ENCODE results near the gene FGD2.

The FGD2 gene

DNA sequence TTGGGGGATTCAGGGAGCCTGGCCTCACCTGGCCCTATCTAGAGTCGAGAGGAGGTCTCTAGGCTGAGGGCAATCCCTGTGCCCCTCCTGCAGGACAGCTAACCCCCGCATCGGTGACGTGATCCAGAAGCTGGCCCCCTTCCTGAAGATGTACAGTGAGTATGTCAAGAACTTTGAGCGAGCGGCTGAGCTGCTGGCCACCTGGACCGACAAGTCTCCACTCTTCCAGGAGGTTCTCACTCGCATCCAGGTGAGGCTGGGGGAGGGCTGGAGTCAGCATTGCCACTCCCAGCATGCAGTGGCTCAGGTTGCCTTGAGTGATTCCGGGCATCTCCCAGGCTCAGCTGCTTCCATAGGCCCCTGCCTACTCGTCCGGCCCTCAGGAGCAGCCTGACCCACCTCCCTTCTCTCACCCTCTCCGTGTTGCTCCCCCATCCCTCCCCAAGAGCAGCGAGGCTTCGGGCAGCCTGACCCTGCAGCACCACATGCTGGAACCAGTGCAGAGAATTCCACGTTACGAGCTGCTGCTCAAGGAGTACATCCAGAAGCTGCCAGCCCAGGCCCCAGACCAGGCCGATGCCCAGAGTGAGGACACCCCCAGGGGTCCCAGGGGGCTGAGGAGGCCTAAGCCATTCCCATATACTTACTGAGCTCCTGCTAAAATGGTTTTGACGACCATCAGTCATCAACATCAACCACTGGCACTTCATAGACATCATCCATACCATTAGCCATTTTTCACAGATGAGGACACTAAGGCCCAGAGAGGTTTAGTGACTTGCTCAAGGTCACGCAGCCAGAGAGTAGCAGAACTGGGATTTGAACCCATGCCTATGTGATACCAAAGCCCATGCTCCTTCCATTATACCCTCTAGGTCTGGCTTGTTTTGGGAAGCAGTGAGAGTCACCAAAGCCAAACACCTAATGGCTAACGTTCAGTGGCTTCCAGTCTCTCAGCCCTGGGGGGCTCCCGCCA, 8.3 kb downstream of the FGD2 start:
- TF ChIP-seq POLR2A (IDR thresholded peaks at IDR 0.05; ENCODE audit: low read depth, low read length), result no peak
- no peak for FAIRE-seq
- no peak for DNase-seq (ENCODE audit: insufficient read length, low spot score)

DNA sequence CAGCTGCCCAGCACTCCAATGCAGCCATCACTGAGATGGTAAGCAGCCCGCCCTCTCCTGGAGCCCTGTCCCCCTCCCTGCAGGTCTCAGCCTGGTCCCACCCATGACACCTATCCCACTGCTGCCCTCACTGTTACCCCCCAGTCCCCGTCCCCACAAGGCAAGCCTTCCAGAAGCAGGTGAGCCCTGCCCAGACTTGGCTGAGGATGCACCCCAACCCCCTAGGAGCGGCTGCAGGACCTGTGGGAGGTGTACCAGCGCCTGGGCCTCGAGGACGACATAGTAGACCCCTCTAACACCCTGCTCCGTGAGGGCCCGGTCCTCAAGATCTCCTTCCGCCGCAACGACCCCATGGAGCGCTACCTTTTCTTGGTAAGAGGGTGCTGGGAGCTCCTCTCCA, 9.2 kb downstream of the FGD2 start:
- no peak for TF ChIP-seq POLR2A (IDR thresholded peaks at IDR 0.05; ENCODE audit: low read depth, low read length)
- DNase-seq (ENCODE audit: insufficient read length, low spot score), result no peak
- FAIRE-seq, result no peak

DNA sequence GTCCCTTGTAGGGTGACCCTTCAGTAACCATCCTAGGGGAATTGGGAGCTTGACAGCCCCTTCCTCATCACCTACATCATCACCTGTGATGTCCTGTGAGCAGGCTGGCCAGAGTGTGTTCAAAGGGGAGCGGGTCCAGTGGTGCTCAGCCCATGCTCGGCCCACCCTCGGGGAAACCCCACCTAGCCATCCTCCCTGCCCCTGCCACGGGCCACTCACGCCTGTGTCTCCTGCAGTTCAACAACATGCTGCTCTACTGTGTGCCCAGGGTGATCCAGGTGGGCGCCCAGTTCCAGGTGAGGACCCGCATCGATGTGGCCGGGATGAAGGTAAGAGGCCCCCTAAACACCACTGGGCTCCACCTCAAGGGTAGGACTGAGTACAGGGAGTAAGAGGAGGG, 10.1 kb downstream of the FGD2 start:
- FAIRE-seq (no peak), DNase-seq (ENCODE audit: insufficient read length, low spot score) (no peak)
- TF ChIP-seq POLR2A (IDR thresholded peaks at IDR 0.05; ENCODE audit: low read depth, low read length), result no peak

DNA sequence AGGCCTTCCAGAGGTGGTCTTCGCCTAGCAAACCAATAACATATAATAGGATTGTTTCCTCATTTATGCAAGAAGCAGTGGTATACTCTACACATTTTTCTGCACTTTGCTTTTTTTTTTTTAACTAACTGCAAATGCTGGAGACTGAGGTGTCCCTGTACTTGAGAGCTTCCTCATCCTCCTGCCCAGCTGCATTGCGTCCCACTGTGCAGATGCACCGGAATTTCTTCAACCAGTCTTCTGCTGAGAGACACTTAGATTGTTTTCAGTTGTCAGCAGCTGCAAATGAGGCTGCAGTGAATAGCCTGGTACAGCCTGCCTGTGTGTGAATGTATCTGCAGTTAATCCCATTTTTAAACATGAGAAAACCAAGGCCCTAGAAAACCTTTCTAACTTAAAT, 11.5 kb downstream of the FGD2 start:
- no peak for TF ChIP-seq POLR2A (IDR thresholded peaks at IDR 0.05; ENCODE audit: low read depth, low read length)
- DNase-seq (ENCODE audit: insufficient read length, low spot score) (no peak), FAIRE-seq (no peak)

DNA sequence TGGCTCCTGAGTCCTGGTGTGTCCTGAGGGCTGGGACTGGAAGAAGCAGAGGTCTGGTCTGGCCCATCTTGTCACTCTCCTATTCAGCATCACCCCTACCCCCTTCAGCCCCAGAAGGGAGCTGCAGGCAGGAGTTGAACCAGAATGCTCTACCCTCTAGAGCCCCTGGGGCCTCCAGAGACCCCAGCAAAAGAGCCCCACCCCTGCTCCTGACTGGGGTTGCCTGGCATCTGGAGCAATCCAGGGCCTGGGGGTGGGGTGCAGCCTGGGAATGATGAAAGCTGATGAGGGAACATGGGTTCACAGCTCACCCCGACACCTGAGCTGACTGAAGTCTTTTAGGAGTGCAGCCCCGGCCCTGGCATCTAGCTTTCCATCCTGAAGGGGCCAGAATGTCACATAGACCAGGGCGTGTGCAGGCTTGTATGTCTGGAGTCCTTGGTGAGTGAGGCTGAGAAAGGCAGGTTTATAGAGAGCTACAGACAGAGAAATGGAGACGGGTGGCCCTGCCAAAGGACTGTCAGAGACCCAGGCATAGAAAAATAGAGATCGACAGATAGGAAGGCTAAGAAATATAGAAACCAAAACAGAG, 12.2 kb downstream of the FGD2 start:
- DNase-seq (ENCODE audit: insufficient read length, low spot score), result no peak
- FAIRE-seq, result no peak
- TF ChIP-seq POLR2A (IDR thresholded peaks at IDR 0.05; ENCODE audit: low read depth, low read length), result no peak

DNA sequence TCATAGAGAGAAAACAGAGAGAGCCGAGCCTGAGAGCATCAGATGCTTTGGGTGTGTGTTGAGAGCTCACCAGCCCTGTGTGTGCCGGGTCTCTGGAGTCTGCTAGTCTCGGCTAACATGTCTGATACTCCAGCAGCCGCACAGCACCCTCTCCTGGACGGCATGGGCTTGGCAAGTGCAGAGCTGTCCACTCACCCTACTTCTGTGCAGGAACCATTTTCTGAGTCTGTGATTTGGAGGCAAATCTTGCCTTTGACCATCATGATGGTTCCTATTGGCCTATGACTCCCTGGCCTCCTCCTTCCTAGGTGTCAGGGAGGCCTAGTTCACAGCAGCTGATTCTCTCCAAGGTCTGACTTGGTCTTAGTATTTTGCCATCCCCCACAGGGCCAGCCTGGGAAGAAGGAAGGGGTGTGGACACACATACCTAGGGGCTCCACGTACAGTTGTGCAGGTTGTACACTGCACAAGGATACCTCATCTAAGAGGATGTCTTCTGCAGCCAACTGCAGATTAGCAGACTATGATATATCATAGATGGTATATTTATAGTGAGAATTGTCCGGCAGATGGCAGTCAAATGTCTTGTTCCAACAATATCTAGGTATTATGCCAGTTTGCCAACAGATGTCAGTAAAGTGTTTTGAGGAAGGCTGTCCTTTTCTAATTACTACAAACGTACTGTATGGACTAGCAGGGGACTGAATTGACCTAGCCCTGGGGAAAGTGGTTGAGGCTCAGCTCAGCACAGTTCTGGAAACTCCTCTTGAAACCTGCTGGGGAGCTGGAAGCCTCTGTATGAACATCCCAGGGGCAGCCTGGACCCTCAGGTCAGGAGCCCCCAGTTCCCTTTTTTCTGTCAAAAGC, 13.0 kb downstream of the FGD2 start:
- FAIRE-seq (peak; percentile 55), DNase-seq (ENCODE audit: insufficient read length, low spot score) (peak; percentile 88)
- TF ChIP-seq POLR2A (IDR thresholded peaks at IDR 0.05; ENCODE audit: low read depth, low read length), result no peak

DNA sequence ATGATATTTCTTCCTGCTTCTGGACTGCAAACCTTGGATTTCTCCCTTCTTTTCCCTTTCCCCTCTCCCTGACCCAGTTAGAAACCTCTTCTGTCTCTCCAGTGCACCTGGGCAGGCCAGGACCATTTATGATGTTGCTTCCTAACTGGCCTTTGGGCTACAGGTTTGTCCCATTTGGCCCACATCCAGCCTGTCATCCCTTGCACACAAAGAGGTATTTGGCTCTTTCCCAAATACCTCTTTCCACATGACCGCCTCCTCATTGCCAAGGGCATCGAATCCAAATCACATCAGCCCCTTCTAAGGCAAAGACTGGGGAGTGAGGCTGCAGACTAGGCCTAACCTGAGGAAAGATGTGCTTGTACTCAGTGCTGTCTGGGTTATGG, 13.6 kb downstream of the FGD2 start:
- no peak for FAIRE-seq
- no peak for DNase-seq (ENCODE audit: insufficient read length, low spot score)
- no peak for TF ChIP-seq POLR2A (IDR thresholded peaks at IDR 0.05; ENCODE audit: low read depth, low read length)

DNA sequence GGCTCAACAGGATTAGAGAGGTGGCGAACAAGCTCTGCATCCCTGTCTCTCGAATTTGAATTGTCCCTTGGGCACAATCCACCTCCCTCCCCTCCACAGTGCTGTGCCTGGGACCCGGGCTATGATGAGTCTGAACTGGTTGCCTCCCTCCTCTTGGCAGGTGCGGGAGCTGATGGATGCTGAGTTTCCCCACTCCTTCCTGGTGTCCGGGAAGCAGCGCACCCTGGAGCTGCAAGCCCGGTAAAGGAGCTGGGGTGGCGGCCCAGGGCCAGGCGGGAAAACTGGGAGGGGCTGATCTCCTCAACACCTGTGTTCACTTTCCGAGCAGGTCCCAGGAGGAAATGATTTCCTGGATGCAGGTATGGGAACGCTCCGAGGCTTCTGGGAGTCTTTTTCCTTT, 14.9 kb downstream of the FGD2 start:
- DNase-seq (ENCODE audit: insufficient read length, low spot score) (no peak), FAIRE-seq (no peak)
- TF ChIP-seq POLR2A (IDR thresholded peaks at IDR 0.05; ENCODE audit: low read depth, low read length), result no peak

DNA sequence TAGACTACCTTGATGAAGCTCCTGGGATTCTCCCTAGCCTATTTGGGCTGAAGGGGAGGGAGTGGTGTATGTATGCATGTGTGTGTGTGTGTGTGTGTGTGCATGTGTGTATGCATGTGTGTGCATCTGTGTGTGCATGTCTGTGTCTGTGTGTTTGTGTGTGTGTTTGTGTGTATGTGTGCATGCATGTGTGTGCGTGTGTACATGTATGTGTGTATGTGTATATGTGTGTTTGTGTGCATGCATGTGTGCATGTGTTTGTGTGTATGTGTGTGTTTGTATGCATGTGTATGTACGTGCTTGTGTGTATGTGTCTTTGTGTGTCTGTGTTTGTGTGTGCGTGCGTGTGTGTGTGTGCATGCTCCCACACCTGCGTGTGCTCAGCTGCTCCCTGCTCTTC, 15.4 kb downstream of the FGD2 start:
- FAIRE-seq, result no peak
- DNase-seq (ENCODE audit: insufficient read length, low spot score), result no peak
- no peak for TF ChIP-seq POLR2A (IDR thresholded peaks at IDR 0.05; ENCODE audit: low read depth, low read length)

DNA sequence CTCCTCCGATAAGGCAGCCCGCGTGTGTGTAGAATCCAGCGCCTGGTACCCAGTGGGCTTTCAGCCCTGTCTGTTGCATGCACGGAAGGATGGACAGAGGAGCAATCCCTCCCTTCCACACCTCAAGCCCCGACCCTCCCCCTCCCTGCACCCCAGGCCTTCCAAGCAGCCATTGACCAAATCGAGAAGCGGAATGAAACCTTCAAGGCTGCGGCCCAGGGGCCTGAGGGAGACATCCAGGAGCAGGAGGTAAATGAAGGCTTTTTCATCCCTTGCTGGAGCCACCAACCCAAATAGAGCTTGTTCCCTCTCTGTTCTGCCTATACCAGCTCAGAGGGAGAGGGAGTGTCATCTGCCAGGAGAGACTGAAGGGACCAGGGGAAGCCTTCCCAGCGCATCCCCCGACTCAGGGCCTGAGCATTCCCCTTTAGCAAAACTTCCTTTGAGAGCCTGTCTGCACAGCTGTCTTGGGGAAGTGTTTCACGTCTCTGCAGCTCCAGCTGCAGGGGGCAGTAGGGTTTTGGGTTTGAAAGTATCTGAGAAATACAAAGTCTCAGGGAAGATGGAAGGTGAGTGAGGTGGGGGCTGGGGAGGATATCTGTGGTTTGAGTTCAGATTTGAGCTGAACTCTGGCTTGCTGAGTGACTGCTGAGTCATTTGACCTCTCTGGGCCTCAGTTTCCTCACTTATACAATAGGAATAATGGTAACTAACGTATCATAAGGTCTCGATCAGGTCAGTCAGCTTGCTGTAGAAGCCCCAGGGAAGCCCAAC, 16.1 kb downstream of the FGD2 start:
- no peak for FAIRE-seq
- DNase-seq (ENCODE audit: insufficient read length, low spot score), result no peak
- no peak for TF ChIP-seq POLR2A (IDR thresholded peaks at IDR 0.05; ENCODE audit: low read depth, low read length)

DNA sequence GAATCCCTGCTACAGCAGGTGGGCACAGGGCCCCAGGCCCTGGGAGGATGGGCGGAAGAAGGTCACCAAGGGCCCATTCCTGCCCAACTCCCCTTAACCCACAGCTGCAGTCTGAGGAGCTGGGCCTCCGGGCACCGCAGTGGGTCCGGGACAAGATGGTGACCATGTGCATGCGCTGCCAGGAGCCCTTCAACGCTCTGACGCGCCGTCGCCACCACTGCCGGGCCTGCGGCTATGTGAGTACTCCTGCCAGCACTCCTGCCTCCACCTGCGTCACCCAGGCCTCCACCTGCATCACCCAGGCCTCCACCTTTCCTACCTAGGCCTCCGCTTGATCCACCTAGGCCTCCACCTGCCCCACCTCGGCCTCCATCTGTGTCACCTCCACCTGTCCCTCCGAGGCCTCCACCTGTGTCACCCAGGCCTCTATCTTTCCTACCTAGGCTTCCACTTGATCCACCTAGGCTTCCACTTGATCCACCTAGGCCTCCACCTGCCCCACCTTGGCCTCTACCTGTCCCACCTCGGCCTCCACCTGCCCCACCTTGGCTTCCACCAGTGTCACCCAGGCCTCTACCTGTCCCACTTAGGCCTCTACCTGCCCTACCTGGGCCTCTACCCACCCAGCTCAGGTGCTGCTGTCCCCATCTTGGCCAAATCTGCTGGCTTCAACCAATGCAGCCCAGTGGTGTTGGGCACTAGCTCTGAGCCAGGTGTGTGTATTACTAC, 16.8 kb downstream of the FGD2 start:
- TF ChIP-seq POLR2A (IDR thresholded peaks at IDR 0.05; ENCODE audit: low read depth, low read length), result no peak
- DNase-seq (ENCODE audit: insufficient read length, low spot score), result no peak
- FAIRE-seq, result no peak

DNA sequence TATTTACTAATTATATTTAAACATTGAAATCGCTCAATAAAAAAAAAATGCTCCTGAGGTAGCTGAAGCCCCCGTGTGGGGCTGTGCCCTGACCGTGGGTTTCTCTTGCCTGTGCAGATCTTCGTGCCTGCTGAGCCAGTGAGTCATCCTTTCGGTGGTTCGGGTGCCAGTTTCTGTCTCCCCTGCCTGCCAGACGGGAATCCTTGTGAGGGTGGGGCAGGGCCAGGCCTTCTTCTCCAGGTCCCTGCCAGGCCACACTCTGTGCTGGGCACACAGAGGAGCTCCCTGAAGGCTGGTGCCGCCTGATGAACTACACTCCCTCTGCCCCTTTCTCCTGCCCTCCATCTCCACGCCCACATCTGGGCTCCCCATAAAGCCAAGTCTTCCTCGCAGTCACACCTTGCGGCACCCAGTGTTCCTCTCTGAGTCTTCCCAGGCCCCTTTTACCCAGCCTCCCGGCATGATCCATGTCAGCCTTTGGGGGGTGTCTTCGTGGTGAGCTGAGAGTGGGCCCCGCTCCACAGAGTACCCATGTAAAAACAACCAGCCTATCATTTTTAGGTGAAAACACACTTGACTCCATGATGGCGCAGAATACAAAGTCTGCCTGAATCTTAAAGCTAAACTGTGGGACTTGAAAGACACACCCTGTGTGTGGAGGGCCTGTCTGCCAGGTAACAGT, 19.3 kb downstream of the FGD2 start:
- DNase-seq (ENCODE audit: insufficient read length, low spot score), result peak; percentile 67
- TF ChIP-seq POLR2A (IDR thresholded peaks at IDR 0.05; ENCODE audit: low read depth, low read length), result no peak
- peak; percentile 75 for FAIRE-seq
